Measurements from ENCODE around the gene CAPZB.

DNA sequence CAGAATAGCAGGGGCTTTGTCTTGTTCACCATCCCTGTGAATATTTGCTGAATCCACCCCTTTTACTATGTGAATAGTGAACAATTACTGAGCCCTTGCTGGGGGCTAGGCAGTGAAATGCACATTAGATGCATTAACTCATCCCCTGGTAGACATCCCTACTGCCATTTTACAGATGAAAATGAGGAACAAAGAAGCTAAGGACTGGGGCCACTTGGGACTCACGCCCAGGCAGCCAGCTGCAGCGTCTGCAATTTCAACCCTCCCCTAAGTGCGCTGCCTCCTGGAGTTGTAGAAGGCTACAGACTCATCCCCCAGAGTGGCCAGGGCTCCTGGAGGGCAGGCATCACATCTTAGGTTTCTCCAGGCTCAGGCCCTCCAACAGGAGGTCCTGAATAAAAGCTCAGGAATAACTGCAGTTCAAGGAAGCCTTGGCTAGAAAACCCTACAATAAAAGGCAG lies 31.6 kb downstream of the CAPZB start:
- TF ChIP-seq CEBPB (IDR thresholded peaks at IDR 0.05; ENCODE audit: low read depth, low read length) (no peak), MXI1 (IDR thresholded peaks at IDR 0.05; ENCODE audit: borderline replicate concordance, low read depth, low read length) (no peak), POLR2A (IDR thresholded peaks at IDR 0.05; ENCODE audit: low read depth, low read length) (no peak), MAZ (IDR thresholded peaks at IDR 0.05; ENCODE audit: borderline replicate concordance, low read depth, low read length) (no peak), CHD1 (IDR thresholded peaks at IDR 0.05; ENCODE audit: low read depth, low read length) (no peak), RFX5 (IDR thresholded peaks at IDR 0.05; ENCODE audit: low read depth, low read length) (no peak), MAFK (IDR thresholded peaks at IDR 0.05; ENCODE audit: low read depth, low read length) (no peak)
- TF ChIP-seq, protein P1, sequence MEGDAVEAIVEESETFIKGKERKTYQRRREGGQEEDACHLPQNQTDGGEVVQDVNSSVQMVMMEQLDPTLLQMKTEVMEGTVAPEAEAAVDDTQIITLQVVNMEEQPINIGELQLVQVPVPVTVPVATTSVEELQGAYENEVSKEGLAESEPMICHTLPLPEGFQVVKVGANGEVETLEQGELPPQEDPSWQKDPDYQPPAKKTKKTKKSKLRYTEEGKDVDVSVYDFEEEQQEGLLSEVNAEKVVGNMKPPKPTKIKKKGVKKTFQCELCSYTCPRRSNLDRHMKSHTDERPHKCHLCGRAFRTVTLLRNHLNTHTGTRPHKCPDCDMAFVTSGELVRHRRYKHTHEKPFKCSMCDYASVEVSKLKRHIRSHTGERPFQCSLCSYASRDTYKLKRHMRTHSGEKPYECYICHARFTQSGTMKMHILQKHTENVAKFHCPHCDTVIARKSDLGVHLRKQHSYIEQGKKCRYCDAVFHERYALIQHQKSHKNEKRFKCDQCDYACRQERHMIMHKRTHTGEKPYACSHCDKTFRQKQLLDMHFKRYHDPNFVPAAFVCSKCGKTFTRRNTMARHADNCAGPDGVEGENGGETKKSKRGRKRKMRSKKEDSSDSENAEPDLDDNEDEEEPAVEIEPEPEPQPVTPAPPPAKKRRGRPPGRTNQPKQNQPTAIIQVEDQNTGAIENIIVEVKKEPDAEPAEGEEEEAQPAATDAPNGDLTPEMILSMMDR (conservative IDR thresholded peaks at IDR 0.05; ENCODE audit: low read depth, low read length): no peak
